OCI-LY3 (cell line): Measurements from ENCODE around the gene PPP1R2.

Experiments
- EZH2phosphoT487 ChIP-seq: fragments of 200-600 bp; shearing (Covaris generic); IDR thresholded peaks from 2 replicates; pipeline ENCODE4 v1.6.1; 2018; ENCODE audit warnings: antibody characterized with exemption, mixed run types, low read depth
- TF ChIP-seq, protein P1 (sequence below): fragments of 200-600, 300-600 bp; sonication (generic); IDR thresholded peaks from 2 replicates; pipeline ENCODE4 v1.5.1; 2014; ENCODE audit warnings: antibody characterized with exemption, low read length, low read depth

DNA sequence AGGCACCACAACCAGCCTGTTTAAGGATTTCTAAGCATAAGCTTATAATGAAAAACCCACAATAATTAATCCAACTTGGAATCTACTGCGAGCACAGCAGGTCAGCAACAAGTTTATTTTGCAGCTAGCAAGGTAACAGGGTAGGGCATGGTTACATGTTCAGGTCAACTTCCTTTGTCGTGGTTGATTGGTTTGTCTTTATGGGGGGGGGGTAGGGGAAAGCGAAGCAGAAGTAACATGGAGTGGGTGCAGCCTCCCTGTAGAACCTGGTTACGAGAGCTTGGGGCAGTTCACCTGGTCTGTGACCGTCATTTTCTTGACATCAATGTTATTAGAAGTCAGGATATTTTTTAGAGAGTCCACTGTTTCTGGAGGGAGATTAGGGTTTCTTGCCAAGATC, 25.5 kb upstream of the PPP1R2 start:
- TF ChIP-seq, protein P1, sequence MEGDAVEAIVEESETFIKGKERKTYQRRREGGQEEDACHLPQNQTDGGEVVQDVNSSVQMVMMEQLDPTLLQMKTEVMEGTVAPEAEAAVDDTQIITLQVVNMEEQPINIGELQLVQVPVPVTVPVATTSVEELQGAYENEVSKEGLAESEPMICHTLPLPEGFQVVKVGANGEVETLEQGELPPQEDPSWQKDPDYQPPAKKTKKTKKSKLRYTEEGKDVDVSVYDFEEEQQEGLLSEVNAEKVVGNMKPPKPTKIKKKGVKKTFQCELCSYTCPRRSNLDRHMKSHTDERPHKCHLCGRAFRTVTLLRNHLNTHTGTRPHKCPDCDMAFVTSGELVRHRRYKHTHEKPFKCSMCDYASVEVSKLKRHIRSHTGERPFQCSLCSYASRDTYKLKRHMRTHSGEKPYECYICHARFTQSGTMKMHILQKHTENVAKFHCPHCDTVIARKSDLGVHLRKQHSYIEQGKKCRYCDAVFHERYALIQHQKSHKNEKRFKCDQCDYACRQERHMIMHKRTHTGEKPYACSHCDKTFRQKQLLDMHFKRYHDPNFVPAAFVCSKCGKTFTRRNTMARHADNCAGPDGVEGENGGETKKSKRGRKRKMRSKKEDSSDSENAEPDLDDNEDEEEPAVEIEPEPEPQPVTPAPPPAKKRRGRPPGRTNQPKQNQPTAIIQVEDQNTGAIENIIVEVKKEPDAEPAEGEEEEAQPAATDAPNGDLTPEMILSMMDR = no peak
- no peak for TF ChIP-seq EZH2phosphoT487
